Left lung (tissue), 10 donors: ENCODE measurements around the gene VTI1A. TPM values are rescaled to one million over a fixed set of nuclear protein-coding genes. Genes with fewer than 3 reads are reported as not detected.

ENCODE experiments used
- ATAC-seq: fragments of 200-7000 bp; cut with Tn5 transposase; one replicate; pipeline ENCODE4 v1.9.1; 2020; ENCODE audit warnings: moderate library complexity
- DNase-seq, 4 donors: peaks; one replicate each; pipeline ENCODE4 v3.0.0-alpha.2; 2013 to 2020
- H3K27ac ChIP-seq, 2 donors: fragments of 200-600 bp; sonication (generic) in 1 of 2; one replicate each; pipeline versions ENCODE4 v1.5.0 to v1.8.0; 2020 to 2021
- H3K27me3 ChIP-seq, 2 donors: fragments of 200-600 bp; sonication (generic) in 1 of 2; one replicate each; pipeline versions ENCODE4 v1.5.0 to v1.8.0; 2020 to 2021
- H3K36me3 ChIP-seq, 2 donors: fragments of 200-600 bp; sonication (generic) in 1 of 2; one replicate each; pipeline versions ENCODE4 v1.5.0 to v1.8.0; 2020 to 2021
- H3K4me1 ChIP-seq, 2 donors: fragments of 200-600 bp; one replicate each; pipeline ENCODE4 v1.8.0; 2021
- H3K4me3 ChIP-seq, 2 donors: fragments of 200-600 bp; sonication (generic) in 1 of 2; one replicate each; pipeline versions ENCODE4 v1.5.0 to v1.8.0; 2020 to 2021; ENCODE audit warnings: mild to moderate bottlenecking in 1 of 2
- H3K9me3 ChIP-seq, 2 donors: fragments of 200-600 bp; sonication (generic) in 1 of 2; one replicate each; pipeline versions ENCODE4 v1.5.0 to v1.8.0; 2020 to 2021
- CTCF ChIP-seq, 2 donors: fragments of 200-600 bp; sonication (generic) in 1 of 2; IDR thresholded peaks; one replicate each; pipeline versions ENCODE4 v1.5.0 to v1.8.0; 2021; ENCODE audit warnings: antibody characterized with exemption in 2 of 2
- intact Hi-C, 2 donors: fragments of 100-400 bp; cut with DNase I; formaldehyde crosslinking; loops; one replicate each; pipeline versions ENCODE4 v1.11.2 to v1.14.2; 2022
- polyA plus RNA-seq, 6 donors: library from polyadenylated mRNA; unstranded; fragments of 120-200 nt; gene quantifications; one replicate each; pipeline ENCODE4 v1.2.1, GENCODE V29; 2013; ENCODE audit not compliant: insufficient read length in 6 of 6
- total RNA-seq, 2 donors: library from RNA; stranded (reverse); fragmentation: NEBNext Ultra II Directional; extraction: Animal tissue kit (Norgen Biotek cat#: 25700); gene quantifications; one replicate each; pipeline ENCODE4 v1.2.1, GENCODE V29; 2021
- donor health status: DM: no; HTN: yes; CAD: no.
- donor health status: DM: no; HTN: no; CAD: no.

The VTI1A gene
- total and polyA plus RNA-seq, 8 donors: 13.6 to 39.0 (median 17.7) TPM

DNA sequence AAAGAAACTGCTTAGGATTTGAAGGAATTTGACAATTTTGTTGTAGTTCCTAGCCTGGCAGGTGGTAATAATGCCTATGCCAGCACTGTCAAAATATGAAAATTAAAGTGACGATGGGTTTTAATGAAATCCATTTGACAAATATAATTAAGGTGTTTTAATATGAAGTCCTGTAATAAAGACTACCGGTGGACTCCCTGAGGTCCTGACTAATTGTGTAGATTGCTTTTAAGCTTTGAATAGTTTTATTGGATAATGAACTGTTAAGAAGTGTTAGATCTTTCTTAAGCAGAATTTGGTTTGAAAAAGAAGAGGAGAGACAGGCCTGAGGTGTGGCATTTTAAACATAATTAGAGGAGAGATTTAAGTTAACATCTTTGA lies 197.2 kb downstream of the VTI1A start:
- TF ChIP-seq CTCF (IDR thresholded peaks at IDR 0.05): no peak
- H3K9me3 ChIP-seq: no peaks in the 10 kb centered on the region
- no peak for DNase-seq
- H3K36me3 ChIP-seq: no peaks in the 10 kb centered on the region
- no peaks in the 10 kb centered on the region for H3K27me3 ChIP-seq
- no peaks in the 10 kb centered on the region for H3K4me1 ChIP-seq
- no peak overlapping the region for H3K27ac ChIP-seq
- H3K4me3 ChIP-seq: no peak overlapping the region
- intact Hi-C loops: no loop called here
- ATAC-seq: no peak

DNA sequence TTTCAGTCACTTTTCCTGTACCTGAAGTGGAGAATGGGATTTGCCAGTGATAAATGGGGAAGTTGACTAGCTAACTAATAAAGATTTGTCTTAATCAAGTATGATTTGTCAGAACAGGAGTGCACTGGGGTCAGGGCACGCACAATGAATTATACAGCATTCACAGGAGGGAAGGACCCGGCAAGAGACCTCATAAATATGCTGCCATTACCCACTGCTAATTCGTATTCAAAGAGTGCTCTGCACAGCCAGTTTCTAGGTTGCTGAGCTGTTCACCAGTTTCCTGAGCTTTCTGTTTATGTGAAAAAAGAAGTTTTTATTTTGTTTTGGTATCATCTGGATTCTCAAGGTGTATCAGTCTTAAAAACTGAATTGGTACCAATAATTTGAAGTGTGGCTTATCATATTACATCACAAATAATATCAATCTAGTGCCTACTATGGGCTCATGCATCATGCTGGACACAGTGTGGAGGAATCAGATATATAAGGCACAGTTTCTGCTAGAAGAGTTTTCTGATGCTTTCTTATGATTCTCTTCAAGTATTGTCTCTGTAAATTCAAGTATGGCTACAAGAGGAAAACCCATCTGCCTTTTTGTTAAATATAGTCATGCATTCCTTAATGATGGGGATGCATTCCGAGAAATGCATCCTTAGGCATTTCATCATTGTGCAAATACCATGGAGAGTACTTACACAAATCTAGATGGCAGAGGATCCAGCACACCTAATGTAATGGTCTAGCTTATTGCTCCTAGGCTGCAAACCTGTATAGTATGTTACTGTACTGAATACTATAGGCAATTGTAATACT lies 202.2 kb downstream of the VTI1A start:
- Histone ChIP-seq H3K9me3 (no peaks in the 10 kb centered on the region), H3K27ac (no peak overlapping the region), H3K36me3 (no peaks in the 10 kb centered on the region), H3K4me3 (no peak overlapping the region), H3K27me3 (no peaks in the 10 kb centered on the region), H3K4me1 (no peaks in the 10 kb centered on the region)
- TF ChIP-seq CTCF (IDR thresholded peaks at IDR 0.05): no peak
- intact Hi-C loops: no loop called here
- DNase-seq (no peak), ATAC-seq (no peak)

- intact Hi-C loops: no loop called here
- H3K27me3 ChIP-seq: no peaks in the 10 kb centered on the region
- ATAC-seq: no peak
Observed at GRCh38 chr10:112649822-112650152, 202.8 kb downstream of the VTI1A start.

GRCh38 chr10:112650588-112651030 lies 203.6 kb downstream of the VTI1A start:
- Histone ChIP-seq H3K4me1 (no peaks in the 10 kb centered on the region), H3K27ac (no peak overlapping the region), H3K36me3 (no peaks in the 10 kb centered on the region), H3K9me3 (no peaks in the 10 kb centered on the region), H3K4me3 (no peak overlapping the region), H3K27me3 (no peaks in the 10 kb centered on the region)
- intact Hi-C loops: no loop called here
- ATAC-seq (no peak), DNase-seq (no peak)
- no peak for TF ChIP-seq CTCF (IDR thresholded peaks at IDR 0.05)

More at GRCh38 chr10:112649822-112650152, 202.8 kb downstream of the VTI1A start:
- DNase-seq: no peak
- H3K4me3 ChIP-seq: no peak overlapping the region
- H3K4me1 ChIP-seq: no peaks in the 10 kb centered on the region
- no peaks in the 10 kb centered on the region for H3K9me3 ChIP-seq
- no peak overlapping the region for H3K27ac ChIP-seq
- H3K36me3 ChIP-seq: no peaks in the 10 kb centered on the region
- no peak for TF ChIP-seq CTCF (IDR thresholded peaks at IDR 0.05)

- ATAC-seq (no peak), DNase-seq (no peak)
- intact Hi-C loops: no loop called here
- Histone ChIP-seq H3K9me3 (no peaks in the 10 kb centered on the region), H3K27ac (no peak overlapping the region), H3K27me3 (no peaks in the 10 kb centered on the region), H3K4me1 (no peaks in the 10 kb centered on the region), H3K36me3 (no peaks in the 10 kb centered on the region), H3K4me3 (no peak overlapping the region)
- no peak for TF ChIP-seq CTCF (IDR thresholded peaks at IDR 0.05)
Observed at GRCh38 chr10:112653215-112653614, 206.2 kb downstream of the VTI1A start.
